Activated CD4-positive, CD25-positive, alpha-beta regulatory T cell treated with anti-CD3 and anti-CD28 coated beads, Interleukin-2, amount 50 U/mL, for 16 hours (primary cell): ENCODE results near the gene AADACL4.

Experiments used
- DNase-seq: peaks from one replicate; pipeline ENCODE4 v3.0.0-alpha.2; 2020; ENCODE audit warnings: low read depth, low spot score

Gene AADACL4

GRCh38 chr1:12613180-12613579, 30.7 kb upstream of the AADACL4 start:
- no peak for DNase-seq

- DNase-seq, result no peak
These were observed 29.3 kb upstream of the AADACL4 start for GRCh38 chr1:12614402-12615158.

GRCh38 chr1:12615159-12615864, 28.6 kb upstream of the AADACL4 start:
- DNase-seq, result no peak

GRCh38 chr1:12615865-12616708, 27.8 kb upstream of the AADACL4 start:
- no peak for DNase-seq

- DNase-seq, result no peak
These were observed 27.0 kb upstream of the AADACL4 start for GRCh38 chr1:12616709-12617373.

DNA sequence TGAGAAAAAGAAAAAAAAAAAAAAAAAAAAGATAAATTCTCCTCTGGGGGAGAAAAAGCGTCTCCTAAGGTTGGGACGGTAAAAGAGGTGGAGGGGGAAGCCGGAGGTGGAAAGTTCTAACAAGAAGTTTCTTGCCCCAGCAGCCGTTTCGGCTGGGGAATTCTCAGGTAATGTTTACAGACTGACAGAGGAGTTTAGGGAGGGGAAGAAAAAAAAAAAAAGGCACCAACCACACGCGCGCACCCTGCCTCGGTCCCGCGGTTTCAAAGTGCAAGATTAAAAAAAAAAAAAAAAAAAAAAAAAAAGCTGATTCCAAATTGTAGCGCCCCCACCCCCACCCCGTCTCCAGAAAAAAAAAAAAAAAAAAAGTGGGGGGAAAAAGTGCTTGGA, 26.4 kb upstream of the AADACL4 start:
- no peak for DNase-seq

DNA sequence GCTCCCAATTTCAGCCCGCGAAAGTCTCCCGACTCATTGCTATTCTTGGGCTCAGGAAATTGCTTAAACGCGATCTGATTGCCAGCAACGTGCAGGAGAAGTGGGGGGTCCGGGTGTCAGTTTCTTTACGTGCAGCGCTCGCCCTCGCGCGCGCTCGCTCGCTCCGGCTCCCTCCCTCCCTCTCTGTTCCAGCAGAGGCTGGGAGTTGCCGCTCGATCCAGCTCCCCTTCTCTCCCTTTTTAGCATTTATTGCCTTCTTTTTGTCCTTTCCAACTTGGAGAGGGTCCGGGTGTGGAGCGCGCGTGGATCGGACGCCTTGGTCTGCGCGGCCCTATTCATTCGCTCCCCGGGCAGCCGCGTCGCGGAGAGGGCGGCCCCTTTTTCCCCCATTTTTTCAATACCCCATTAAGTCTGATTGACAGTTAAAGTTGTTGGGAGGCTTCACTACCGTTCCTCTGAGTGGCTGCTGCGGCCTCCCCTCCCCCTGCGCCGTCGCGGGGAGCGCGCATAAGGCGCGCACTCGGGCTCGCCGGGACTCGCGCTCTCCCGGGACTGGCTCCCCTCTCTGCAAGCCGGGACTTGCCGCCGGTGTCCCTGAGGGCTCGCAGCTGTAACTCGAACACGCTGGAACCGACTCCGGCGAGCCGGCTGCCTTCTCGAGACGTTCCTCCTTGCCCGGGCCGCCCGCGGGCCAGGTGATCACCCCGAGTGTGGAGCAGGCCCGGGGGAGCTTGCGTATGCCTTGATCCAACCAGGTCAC, 25.8 kb upstream of the AADACL4 start, which contains the start of gene DHRS3:
Gene DHRS3 (minus strand): TSS at position 310 of the 760 bp plus-strand sequence. CDS start 862 bp downstream, outside the sequence.
- DNase-seq, result no peak

- DNase-seq, result no peak
These were observed 25.3 kb upstream of the AADACL4 start for GRCh38 chr1:12618661-12618964.

DNA sequence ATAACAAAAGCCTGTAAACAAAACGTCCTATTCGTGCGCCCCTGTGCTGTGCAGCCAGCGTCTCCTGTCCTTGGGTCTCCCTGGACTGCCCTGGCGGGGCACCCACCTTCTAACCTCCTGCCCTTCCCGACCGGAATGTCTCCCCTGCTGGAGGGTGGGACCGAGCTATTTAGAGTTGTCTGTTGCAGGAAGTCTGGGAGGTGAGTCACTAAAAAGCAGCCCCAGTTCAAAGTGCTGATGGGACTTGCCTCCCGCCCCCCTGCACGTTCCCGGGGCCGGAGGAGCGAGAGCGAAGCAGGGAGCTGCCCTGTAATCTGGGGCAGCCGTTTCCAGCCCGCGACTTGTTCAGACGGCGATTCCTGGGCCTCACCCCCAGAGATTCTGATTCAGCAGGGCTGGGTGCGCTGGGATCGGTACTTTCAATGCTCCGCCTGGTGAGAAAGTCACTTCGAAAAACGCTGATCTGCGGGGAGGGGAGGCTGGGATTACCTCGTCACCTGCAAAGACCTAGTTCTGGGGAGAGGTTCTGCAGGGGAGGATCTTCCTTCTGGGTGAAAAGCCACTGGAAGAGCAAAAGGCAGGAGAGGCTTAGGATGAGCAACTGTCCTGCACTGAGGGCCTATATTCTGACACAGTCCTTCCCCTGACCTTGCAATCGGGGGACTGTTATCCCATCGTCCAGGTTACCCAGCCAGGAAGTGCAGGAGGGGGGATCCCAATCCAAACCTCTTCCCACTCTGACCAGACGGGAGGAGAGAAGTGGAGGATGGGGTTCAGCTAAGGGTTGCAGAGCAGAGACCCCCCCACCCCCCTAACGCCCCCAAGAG, 24.7 kb upstream of the AADACL4 start:
- DNase-seq, result no peak

DNA sequence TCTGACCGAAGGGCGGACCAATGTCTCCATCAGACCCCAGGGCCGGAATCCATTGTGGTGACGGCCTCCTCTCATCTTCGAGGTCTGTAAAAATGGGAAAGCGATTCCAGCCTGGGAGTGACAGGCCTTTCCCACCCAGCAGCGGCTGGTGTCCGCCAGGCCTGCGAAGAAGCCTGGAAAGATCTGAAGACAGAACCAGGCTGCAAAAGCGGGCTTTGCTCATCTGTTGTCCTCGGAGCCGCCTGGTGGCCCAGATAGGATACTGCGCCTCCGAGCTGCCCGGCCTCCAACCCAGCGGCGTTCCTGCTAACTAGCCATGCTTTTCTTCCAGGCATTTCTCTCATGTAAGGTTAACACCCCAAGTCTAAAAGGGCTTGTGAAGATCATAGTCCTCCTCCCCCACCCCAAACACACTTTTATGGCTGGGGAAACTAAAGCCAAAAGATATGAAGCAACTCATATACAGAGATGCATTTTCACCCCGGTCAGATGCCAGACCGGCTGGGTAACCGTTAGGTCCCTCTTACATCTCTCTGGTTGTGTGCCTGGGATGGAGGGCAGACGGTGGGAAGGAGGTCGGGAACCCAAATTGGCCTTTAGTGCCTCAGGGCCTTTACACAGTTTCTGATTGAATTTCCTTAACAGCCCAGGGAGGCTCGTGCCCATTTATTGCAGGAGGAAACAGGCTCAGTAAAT, 23.9 kb upstream of the AADACL4 start:
- DNase-seq, result peak; percentile 52

DNA sequence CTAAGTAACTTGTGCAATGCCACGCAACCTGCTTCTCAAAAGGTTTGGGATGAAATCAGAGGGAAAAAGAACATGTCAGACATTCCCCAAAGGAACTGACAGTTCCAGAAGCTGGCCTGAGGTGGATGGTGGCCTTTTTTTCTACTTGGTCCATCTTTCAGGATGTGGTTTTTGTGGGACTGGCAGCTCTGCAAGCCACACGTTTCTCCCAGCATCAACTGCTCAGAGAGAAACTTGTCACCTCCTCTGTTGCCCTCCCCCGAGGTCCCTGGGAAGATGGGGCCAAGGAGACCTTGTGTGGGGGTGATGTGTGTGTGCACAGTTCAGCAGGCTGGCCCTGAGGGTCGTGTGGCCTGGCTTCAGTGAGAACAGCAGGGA, 23.4 kb upstream of the AADACL4 start:
- DNase-seq, result no peak

DNA sequence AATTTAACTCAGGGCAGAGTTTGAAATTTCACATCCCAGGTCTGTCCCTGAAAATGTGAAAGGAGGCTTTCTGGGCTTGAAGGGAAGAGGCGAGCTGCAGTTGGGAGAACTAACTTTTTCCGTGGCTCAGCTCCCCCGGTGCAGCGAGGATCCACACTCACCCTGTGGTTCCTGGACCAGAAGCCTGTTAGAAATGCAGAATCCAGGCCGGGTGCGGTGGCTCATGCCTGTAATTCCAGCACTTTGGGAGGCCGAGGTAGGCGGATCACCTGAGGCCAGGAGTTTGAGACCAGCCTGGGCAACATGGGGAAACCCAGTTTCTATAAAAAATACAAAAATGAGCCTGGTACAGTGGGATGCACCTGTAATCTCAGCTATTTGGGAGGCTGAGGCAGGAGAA, 23.0 kb upstream of the AADACL4 start:
- DNase-seq, result no peak

GRCh38 chr1:12621346-12622335, 22.2 kb upstream of the AADACL4 start:
- no peak for DNase-seq

- no peak for DNase-seq
These were observed 21.4 kb upstream of the AADACL4 start for GRCh38 chr1:12622506-12622905.

DNA sequence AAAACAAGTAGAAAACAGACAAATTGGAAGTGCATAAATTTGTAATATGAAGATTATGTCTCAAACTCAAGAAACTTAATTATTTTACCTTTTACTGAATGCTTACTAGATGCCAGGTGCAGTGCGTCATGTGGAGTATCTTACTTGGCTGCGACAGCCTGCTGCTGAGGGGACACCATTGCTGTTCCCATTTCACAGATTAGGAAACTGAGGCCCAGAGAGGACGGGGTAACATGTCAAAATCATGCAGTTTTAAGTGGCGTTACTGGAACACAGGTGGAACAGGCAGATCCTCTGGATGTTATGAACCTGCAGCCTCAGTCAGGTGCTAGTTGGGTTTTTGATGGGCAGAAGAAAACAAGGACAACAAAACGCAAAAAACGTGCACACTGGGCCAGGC, 18.6 kb upstream of the AADACL4 start:
- DNase-seq, result no peak

- no peak for DNase-seq
These were observed 17.0 kb upstream of the AADACL4 start for GRCh38 chr1:12626888-12627287.

DNA sequence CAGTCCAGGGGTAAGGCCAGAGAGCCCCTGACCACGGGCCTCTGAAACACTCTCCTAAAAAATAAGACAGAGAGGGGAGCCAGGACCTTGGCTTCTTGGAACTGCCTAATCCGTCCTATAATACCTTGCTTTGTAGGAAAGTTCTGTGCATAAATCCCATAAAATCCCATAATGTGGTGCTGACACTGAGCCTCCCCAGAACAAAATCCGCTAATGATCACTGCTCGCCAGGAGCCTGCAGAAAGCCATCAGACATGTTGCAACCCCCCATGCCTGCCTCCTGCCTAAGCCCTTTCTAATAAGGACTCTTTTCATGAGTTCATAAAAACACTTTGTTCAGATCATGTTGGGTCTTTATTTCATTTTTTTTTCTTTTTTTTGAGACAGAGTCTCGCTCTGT, 16.6 kb upstream of the AADACL4 start:
- DNase-seq, result no peak

GRCh38 chr1:12629511-12629956, 14.4 kb upstream of the AADACL4 start:
- DNase-seq, result no peak
